ENCODE measurements around the gene YPEL4.
A peak's percentile ranks its signal among the peaks of the same experiment; 100 is the strongest.

The YPEL4 gene

DNA sequence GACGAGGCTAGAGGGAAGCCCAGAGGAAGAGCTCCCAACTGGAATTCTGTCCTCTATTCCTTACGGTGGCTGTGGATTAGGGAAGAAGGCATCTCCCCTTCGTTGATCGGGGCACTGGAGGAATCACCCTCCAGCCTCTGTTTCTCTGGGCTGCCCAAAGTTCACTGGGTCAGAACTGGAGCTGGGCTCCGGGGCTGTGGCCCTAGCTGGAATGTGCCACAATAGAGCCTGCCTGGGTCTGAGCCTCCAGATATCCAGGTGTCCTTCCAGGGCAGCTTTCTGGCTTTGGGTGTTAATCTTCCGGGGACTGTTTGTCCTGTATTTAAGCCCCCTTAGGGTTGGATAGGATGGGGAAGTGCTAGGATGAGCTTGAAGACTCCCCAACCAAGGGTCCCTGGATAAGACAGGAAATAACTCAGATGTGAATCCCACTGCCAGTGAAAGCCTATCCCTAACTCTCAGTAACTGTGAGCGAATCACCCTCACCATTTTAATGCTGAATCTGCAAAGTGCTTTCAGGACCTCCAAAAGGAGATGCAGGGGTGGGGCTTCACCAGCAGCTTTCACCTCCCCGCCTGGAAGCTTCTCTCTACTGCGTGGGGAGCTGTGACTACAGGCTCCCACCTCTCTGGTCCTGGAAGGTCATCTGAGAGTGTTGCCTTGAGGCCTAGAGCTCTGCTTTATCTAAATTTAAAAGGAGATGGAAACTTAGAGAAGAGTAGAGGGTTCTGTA is 9.5 kb downstream of the YPEL4 start:
- no peaks in the 10 kb centered on the region for H3K27me3 ChIP-seq (ENCODE audit: control insufficient read depth in 1 of 2, insufficient read depth in 2 of 2, low read length in 2 of 2)
- H3K9ac ChIP-seq (ENCODE audit: low read length): no peak overlapping the region
- no peaks in the 10 kb centered on the region for H3K36me3 ChIP-seq (ENCODE audit: insufficient read depth, low read length)
- peak overlapping the region in 1 of 2 donors; percentile 84 for H3K4me3 ChIP-seq (ENCODE audit: low read depth in 1 of 2, low read length in 2 of 2)
- peaks cover 42% of the 10 kb centered on the region for H3K4me1 ChIP-seq (ENCODE audit: insufficient read depth, low read length)
- H3K27ac ChIP-seq (ENCODE audit: low read depth, low read length): no peak overlapping the region
- no peaks in the 10 kb centered on the region for H3K9me3 ChIP-seq (ENCODE audit: low read length)

DNA sequence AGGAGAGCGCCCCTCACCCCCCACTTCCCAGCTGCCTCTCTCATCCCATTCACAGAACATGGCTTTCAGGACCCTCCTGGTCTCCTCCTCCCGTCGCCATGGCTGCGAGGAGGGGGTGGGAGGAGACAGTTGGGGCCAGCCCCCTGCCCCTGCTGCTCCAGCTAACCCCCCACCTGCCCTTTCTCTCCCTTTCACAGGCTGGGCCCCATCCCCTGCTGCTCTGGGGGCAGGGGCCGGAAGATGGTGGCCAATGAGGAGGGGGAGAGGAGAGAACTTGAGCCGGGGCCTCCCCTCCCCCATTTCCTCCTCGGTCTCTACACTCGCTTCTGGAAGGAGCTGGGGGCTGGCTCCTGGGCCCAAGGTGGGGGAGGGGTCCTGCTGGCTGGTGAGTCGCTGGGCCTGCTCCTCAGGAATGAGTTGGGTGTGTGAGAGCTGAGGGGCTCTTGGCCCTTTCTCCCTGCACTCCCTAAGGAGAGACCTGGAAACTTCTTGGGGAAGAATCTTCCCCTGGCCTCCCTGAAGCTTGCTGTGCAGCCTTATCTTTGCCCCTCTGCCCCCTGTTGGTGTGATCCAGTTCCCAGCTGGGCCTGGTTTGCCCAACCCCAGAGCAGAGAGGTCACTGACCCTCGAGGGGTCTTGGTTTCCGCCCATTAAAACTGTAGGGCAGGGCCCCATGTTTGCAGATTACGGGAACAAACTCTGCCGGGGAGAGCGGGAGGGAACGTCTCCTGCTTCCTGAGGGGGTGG is 10.2 kb downstream of the YPEL4 start:
- no peaks in the 10 kb centered on the region for H3K9me3 ChIP-seq (ENCODE audit: low read length)

DNA sequence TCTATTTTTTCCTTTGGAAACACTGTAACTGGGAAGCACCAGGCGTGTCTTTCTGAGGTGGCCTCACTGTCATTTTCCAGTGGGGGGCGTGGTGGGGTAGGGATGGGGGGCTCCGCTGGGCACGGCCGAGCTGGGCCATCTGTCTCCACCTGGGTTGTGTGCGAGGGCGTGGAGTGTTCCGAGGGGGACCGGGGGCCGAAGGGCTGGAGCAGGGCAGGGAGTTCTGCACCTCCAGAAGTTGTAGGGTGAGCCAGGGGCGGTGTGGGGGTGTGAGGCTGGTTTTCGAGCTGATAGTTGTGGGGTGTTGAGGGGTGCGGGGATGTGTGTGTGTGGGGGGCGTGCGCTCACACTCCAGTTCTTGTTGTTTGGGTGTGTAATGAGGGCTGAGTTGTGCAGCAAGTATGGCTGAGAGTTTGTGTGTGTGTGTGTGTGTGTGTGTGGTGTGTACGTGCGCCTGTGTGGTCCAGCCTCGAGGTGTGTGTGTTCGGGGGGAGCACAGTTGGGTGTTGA is 10.8 kb downstream of the YPEL4 start:
- Histone ChIP-seq H3K27me3 (ENCODE audit: control insufficient read depth in 1 of 2, insufficient read depth in 2 of 2, low read length in 2 of 2) (no peaks in the 10 kb centered on the region), H3K4me1 (ENCODE audit: insufficient read depth, low read length) (peaks cover 33% of the 10 kb centered on the region), H3K36me3 (ENCODE audit: insufficient read depth, low read length) (no peaks in the 10 kb centered on the region), H3K9ac (ENCODE audit: low read length) (peak overlapping the region; percentile 67), H3K4me3 (ENCODE audit: low read depth in 1 of 2, low read length in 2 of 2) (peak overlapping the region; percentile 84 to 90), H3K27ac (ENCODE audit: low read depth, low read length) (peak overlapping the region; percentile 86), H3K9me3 (ENCODE audit: low read length) (no peaks in the 10 kb centered on the region)

More for the DNA sequence above, 10.2 kb downstream of the YPEL4 start:
- H3K36me3 ChIP-seq (ENCODE audit: insufficient read depth, low read length): no peaks in the 10 kb centered on the region
- H3K4me3 ChIP-seq (ENCODE audit: low read depth in 1 of 2, low read length in 2 of 2): peak overlapping the region; percentile 84 to 90
- H3K27me3 ChIP-seq (ENCODE audit: control insufficient read depth in 1 of 2, insufficient read depth in 2 of 2, low read length in 2 of 2): no peaks in the 10 kb centered on the region
- H3K9ac ChIP-seq (ENCODE audit: low read length): no peak overlapping the region
- H3K4me1 ChIP-seq (ENCODE audit: insufficient read depth, low read length): peaks cover 34% of the 10 kb centered on the region
- peak overlapping the region; percentile 86 for H3K27ac ChIP-seq (ENCODE audit: low read depth, low read length)

DNA sequence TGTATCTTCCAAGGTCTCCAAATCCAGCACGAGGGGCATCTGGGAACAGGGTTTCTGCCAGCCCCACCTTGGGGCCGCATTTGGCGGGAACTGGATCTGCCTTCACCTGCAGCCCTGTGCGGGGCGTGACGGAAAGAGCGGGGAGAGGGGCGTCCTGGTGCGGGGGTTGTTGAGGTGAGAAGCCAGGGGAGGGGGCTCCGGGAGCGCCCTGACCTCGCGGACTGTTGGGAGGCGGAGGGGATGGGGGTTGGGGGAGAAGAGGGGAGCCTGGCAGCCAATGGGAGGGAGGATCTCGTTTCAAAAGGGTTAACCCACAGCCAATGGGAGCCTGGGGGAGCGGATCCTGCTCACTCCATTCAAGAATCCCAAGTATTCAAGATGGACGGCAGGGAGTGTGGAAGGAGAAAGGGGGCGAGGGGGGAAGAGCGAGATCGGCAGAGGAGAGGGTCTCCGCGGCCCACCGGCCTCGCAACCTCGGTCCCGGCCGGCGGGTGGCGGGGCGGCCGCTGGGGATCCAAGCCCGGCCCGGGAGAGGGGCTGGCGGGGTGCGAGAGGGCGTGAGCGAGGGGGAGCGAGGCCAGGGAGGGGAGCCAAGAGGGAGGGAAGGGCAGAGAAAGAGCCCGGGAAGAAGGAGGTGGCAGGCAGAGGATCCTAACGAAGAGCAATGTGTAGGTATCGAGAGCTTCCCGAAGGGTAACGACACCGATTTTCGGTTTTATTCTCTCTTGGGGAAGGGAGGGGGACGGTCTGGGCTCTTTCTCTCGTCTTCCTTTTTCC is 11.5 kb downstream of the YPEL4 start:
- H3K4me1 ChIP-seq (ENCODE audit: insufficient read depth, low read length): peaks cover 33% of the 10 kb centered on the region
- H3K4me3 ChIP-seq (ENCODE audit: low read depth in 1 of 2, low read length in 2 of 2): peak overlapping the region; percentile 84 to 90
- H3K9me3 ChIP-seq (ENCODE audit: low read length): no peaks in the 10 kb centered on the region
- peak overlapping the region; percentile 86 for H3K27ac ChIP-seq (ENCODE audit: low read depth, low read length)
- no peaks in the 10 kb centered on the region for H3K36me3 ChIP-seq (ENCODE audit: insufficient read depth, low read length)
- H3K27me3 ChIP-seq (ENCODE audit: control insufficient read depth in 1 of 2, insufficient read depth in 2 of 2, low read length in 2 of 2): no peaks in the 10 kb centered on the region
- peak overlapping the region; percentile 67 for H3K9ac ChIP-seq (ENCODE audit: low read length)

DNA sequence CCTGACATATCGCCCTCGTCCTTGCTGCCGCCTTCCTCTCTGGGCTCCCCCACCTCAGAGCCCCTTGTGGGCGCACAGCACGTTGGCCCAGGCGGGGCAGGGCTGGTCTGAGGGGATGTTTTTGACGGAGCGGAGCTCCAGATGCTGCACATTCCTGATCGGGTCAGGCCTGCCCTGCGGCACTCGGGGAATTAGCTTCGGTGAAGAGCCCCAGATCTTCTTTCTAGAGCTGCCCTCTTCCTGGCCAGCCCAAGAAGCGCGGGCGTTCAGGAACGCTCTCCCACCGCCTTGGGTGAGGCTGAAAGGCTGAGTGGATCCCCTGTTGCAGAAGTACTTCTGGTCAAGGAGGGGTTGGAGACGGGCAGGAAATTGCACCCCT is 12.1 kb downstream of the YPEL4 start:
- peak overlapping the region; percentile 86 for H3K27ac ChIP-seq (ENCODE audit: low read depth, low read length)
- H3K4me1 ChIP-seq (ENCODE audit: insufficient read depth, low read length): peaks cover 33% of the 10 kb centered on the region
- no peaks in the 10 kb centered on the region for H3K27me3 ChIP-seq (ENCODE audit: control insufficient read depth in 1 of 2, insufficient read depth in 2 of 2, low read length in 2 of 2)
- peak overlapping the region; percentile 84 to 90 for H3K4me3 ChIP-seq (ENCODE audit: low read depth in 1 of 2, low read length in 2 of 2)
- no peaks in the 10 kb centered on the region for H3K36me3 ChIP-seq (ENCODE audit: insufficient read depth, low read length)
- no peaks in the 10 kb centered on the region for H3K9me3 ChIP-seq (ENCODE audit: low read length)
- H3K9ac ChIP-seq (ENCODE audit: low read length): no peak overlapping the region

DNA sequence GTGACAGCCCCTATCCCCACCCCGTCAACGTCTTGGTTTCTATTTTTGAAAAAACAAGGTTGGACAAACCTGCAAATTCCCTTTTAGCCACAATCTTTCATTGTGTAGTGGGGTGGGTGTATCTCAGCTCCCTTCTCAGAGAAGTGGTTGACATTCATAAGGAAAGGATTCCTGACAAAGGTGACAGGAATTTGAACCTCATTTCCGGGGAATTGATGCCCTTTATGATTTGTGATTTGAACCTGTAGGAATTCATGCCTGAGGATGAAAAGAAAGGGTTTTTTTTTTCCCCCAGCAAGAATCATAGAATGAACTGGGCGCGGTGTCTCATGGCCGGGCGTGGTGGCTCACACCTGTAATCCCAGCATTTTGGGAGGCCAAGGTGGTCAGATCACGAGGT is 14.5 kb downstream of the YPEL4 start:
- Histone ChIP-seq H3K4me1 (ENCODE audit: insufficient read depth, low read length) (peaks cover 19% of the 10 kb centered on the region), H3K9me3 (ENCODE audit: low read length) (no peaks in the 10 kb centered on the region), H3K27me3 (ENCODE audit: control insufficient read depth in 1 of 2, insufficient read depth in 2 of 2, low read length in 2 of 2) (no peaks in the 10 kb centered on the region), H3K9ac (ENCODE audit: low read length) (no peak overlapping the region), H3K27ac (ENCODE audit: low read depth, low read length) (no peak overlapping the region), H3K36me3 (ENCODE audit: insufficient read depth, low read length) (no peaks in the 10 kb centered on the region), H3K4me3 (ENCODE audit: low read depth in 1 of 2, low read length in 2 of 2) (no peak overlapping the region)

DNA sequence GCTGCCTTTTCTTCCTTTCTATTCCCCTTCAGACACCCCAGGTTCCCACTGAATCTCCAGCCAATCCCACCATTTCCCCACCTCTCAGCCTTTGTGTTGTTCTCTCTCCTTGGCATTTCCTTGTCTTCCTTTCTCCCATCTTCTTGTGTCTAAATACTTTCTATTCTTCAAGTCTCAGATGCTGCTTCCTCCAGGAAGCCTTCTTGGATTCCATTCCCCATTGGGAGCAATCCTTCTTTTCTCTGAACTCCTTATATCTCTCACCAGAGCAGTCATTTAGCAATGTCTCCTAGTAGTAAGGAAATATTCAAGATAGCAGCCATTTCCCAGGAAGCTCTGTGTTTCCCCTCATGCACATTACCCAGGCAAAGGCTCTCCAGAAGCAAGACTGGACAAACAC is 15.4 kb downstream of the YPEL4 start:
- Histone ChIP-seq H3K4me1 (ENCODE audit: insufficient read depth, low read length) (peaks cover 10% of the 10 kb centered on the region), H3K27ac (ENCODE audit: low read depth, low read length) (no peak overlapping the region), H3K9me3 (ENCODE audit: low read length) (no peaks in the 10 kb centered on the region), H3K9ac (ENCODE audit: low read length) (no peak overlapping the region), H3K4me3 (ENCODE audit: low read depth in 1 of 2, low read length in 2 of 2) (no peak overlapping the region), H3K27me3 (ENCODE audit: control insufficient read depth in 1 of 2, insufficient read depth in 2 of 2, low read length in 2 of 2) (no peaks in the 10 kb centered on the region), H3K36me3 (ENCODE audit: insufficient read depth, low read length) (no peaks in the 10 kb centered on the region)

DNA sequence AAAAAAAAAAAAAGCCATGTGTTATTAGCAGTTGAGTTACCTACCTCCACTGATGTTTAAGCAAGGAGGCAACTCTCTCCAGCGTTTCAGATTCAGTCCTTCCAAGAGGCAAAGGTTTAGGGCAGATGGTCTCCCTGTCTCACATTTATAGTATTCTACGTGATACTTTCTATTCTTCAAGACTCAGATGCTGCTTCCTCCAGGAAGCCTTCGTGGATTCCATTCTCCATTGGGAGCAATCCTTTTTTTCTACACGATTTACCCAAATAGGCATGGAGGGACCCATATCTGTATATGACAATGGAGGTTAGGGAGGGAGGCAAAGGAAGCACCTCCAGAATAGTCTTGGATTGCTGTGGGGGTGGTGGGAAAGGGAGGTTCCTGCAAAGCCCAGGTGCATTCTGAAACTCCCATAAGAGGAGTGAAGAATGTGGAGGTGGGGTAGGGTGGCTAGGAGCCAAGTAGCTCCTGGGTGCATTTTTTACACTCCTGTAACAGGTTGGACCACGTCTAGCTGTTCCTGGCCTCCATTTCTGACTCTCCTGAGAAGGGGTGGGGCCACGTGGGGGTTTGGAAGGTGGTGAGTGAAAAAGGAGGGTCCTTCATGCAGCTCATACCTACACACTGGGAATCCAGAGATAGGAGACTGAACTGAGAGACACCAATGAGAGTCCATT is 16.2 kb downstream of the YPEL4 start:
- H3K27me3 ChIP-seq (ENCODE audit: control insufficient read depth in 1 of 2, insufficient read depth in 2 of 2, low read length in 2 of 2): no peaks in the 10 kb centered on the region

DNA sequence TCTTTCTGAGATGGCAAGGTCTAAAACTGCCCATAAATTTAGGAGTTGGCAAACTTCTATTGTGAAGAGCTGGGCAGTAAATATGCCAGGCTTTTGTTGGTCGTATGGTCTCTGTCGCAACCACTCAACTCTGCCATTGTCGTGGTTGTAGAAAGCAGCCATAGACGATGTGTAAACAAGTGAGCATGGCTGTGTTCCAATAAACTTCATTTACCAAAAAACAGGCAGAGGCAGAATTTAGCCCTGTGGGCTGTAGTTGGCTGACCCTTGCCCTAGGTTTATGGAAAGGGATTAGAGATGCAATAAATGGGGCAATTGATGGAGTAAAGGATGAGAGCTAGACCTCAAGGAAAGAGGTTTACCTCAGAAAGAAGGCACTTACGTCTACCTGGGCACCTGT is 17.6 kb downstream of the YPEL4 start:
- H3K9ac ChIP-seq (ENCODE audit: low read length): no peak overlapping the region
- no peaks in the 10 kb centered on the region for H3K9me3 ChIP-seq (ENCODE audit: low read length)
- no peaks in the 10 kb centered on the region for H3K4me1 ChIP-seq (ENCODE audit: insufficient read depth, low read length)
- H3K36me3 ChIP-seq (ENCODE audit: insufficient read depth, low read length): no peaks in the 10 kb centered on the region
- H3K4me3 ChIP-seq (ENCODE audit: low read depth in 1 of 2, low read length in 2 of 2): no peak overlapping the region
- H3K27ac ChIP-seq (ENCODE audit: low read depth, low read length): no peak overlapping the region
- H3K27me3 ChIP-seq (ENCODE audit: control insufficient read depth in 1 of 2, insufficient read depth in 2 of 2, low read length in 2 of 2): no peaks in the 10 kb centered on the region

More for the DNA sequence above, 16.2 kb downstream of the YPEL4 start:
- Histone ChIP-seq H3K9ac (ENCODE audit: low read length) (no peak overlapping the region), H3K27ac (ENCODE audit: low read depth, low read length) (no peak overlapping the region), H3K4me1 (ENCODE audit: insufficient read depth, low read length) (peaks cover 6% of the 10 kb centered on the region), H3K4me3 (ENCODE audit: low read depth in 1 of 2, low read length in 2 of 2) (no peak overlapping the region), H3K36me3 (ENCODE audit: insufficient read depth, low read length) (no peaks in the 10 kb centered on the region), H3K9me3 (ENCODE audit: low read length) (no peaks in the 10 kb centered on the region)

DNA sequence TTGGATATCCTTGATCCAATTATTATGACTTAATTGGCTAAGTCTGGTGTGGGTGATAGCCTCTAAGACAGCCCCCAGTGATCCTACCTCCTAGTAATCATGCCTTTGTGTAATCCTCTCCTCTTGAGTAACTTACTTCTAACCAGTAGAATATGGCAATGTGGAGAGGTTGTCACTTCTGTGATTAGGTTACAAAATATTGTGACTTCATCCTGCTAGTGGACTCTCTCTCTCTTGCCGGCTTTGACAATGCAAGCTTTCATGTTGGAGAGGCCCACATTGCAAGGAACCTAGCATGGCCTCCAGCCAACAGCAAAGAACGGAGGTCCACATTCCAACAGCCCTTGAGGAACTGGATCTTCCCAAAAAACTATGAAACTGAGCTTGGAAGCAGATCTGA is 19.5 kb downstream of the YPEL4 start:
- no peaks in the 10 kb centered on the region for H3K9me3 ChIP-seq (ENCODE audit: low read length)
- H3K4me1 ChIP-seq (ENCODE audit: insufficient read depth, low read length): no peaks in the 10 kb centered on the region

DNA sequence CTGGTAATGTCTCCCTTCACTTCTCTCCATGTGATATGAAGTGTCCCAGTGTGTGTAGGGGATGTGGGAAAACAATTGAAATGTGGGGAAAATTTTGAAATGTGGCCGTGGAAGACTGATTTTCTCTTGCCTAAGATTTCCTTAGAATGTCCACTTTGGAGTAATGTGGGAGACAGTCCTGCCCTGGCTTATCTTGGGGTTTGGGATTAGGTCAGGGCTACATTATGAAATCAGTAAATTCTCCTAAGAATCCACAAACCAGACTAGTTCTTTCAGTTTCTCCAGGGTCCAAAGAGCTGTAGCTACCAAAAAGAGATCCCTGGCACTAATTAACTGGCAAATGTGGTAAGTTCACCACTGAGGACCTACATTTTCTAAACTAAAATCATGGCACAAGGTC is 22.8 kb downstream of the YPEL4 start:
- no peaks in the 10 kb centered on the region for H3K9me3 ChIP-seq (ENCODE audit: low read length)
- H3K27me3 ChIP-seq (ENCODE audit: control insufficient read depth in 1 of 2, insufficient read depth in 2 of 2, low read length in 2 of 2): no peaks in the 10 kb centered on the region
- H3K36me3 ChIP-seq (ENCODE audit: insufficient read depth, low read length): no peaks in the 10 kb centered on the region
- no peak overlapping the region for H3K27ac ChIP-seq (ENCODE audit: low read depth, low read length)
- H3K4me3 ChIP-seq (ENCODE audit: low read depth in 1 of 2, low read length in 2 of 2): no peak overlapping the region
- H3K9ac ChIP-seq (ENCODE audit: low read length): no peak overlapping the region
- H3K4me1 ChIP-seq (ENCODE audit: insufficient read depth, low read length): no peaks in the 10 kb centered on the region

More for the DNA sequence above, 19.5 kb downstream of the YPEL4 start:
- no peak overlapping the region for H3K27ac ChIP-seq (ENCODE audit: low read depth, low read length)
- H3K36me3 ChIP-seq (ENCODE audit: insufficient read depth, low read length): no peaks in the 10 kb centered on the region
- H3K4me3 ChIP-seq (ENCODE audit: low read depth in 1 of 2, low read length in 2 of 2): no peak overlapping the region
- no peak overlapping the region for H3K9ac ChIP-seq (ENCODE audit: low read length)
- H3K27me3 ChIP-seq (ENCODE audit: control insufficient read depth in 1 of 2, insufficient read depth in 2 of 2, low read length in 2 of 2): no peaks in the 10 kb centered on the region
